HG03571 (cell line): Measurements from ENCODE around the gene HTRA3.

ENCODE experiments used
- ATAC-seq: cut with Tn5 transposase; IDR thresholded peaks from one replicate; pipeline ENCODE4 v1.9.1; 2021; ENCODE audit not compliant: unreplicated experiment

The HTRA3 gene

GRCh38 chr4:8245884-8246833 lies 23.4 kb upstream of the HTRA3 start:
- no peak for ATAC-seq

GRCh38 chr4:8247047-8247930 lies 22.3 kb upstream of the HTRA3 start:
- ATAC-seq: no peak

- ATAC-seq: no peak
Observed at GRCh38 chr4:8248091-8248490, 21.5 kb upstream of the HTRA3 start.

GRCh38 chr4:8250227-8250626 lies 19.3 kb upstream of the HTRA3 start:
- ATAC-seq: no peak

- ATAC-seq: no peak
Observed at GRCh38 chr4:8250637-8251036, 18.9 kb upstream of the HTRA3 start.

- no peak for ATAC-seq
Observed at GRCh38 chr4:8251110-8251883, 18.3 kb upstream of the HTRA3 start.

GRCh38 chr4:8252301-8253173 lies 17.0 kb upstream of the HTRA3 start:
- ATAC-seq: no peak

GRCh38 chr4:8254076-8254475 lies 15.5 kb upstream of the HTRA3 start:
- ATAC-seq: no peak

GRCh38 chr4:8255698-8256441 lies 13.7 kb upstream of the HTRA3 start:
- no peak for ATAC-seq

- no peak for ATAC-seq
Observed at GRCh38 chr4:8257854-8258253, 11.7 kb upstream of the HTRA3 start.

GRCh38 chr4:8258552-8259212 lies 10.9 kb upstream of the HTRA3 start:
- ATAC-seq: no peak

GRCh38 chr4:8259743-8260430 lies 9.7 kb upstream of the HTRA3 start:
- no peak for ATAC-seq

GRCh38 chr4:8260656-8261111 lies 8.9 kb upstream of the HTRA3 start:
- ATAC-seq: no peak

- no peak for ATAC-seq
Observed at GRCh38 chr4:8261851-8262535, 7.6 kb upstream of the HTRA3 start.

GRCh38 chr4:8262637-8263322 lies 6.8 kb upstream of the HTRA3 start:
- ATAC-seq: no peak

- ATAC-seq: no peak
Observed at GRCh38 chr4:8263397-8263796, 6.2 kb upstream of the HTRA3 start.

GRCh38 chr4:8264106-8264505 lies 5.4 kb upstream of the HTRA3 start:
- no peak for ATAC-seq
